Osteocyte (in vitro differentiated cells): ENCODE measurements around the gene PROSER3. TPM values are rescaled to one million over a fixed set of nuclear protein-coding genes. Genes with fewer than 3 reads are reported as not detected.

Experiments used
- DNase-seq: peaks from one replicate; pipeline ENCODE4 v3.0.0; 2021; ENCODE audit warnings: mixed read lengths; ENCODE audit not compliant: unreplicated experiment; ENCODE audit errors: extremely low spot score
- H3K27ac Mint-ChIP-seq: one replicate; pipeline ENCODE4 v1.8.0; 2021; ENCODE audit warnings: mild to moderate bottlenecking, mixed read lengths; ENCODE audit not compliant: unreplicated experiment
- H3K27me3 Mint-ChIP-seq: one replicate; pipeline ENCODE4 v1.8.0; 2021; ENCODE audit warnings: mixed read lengths; ENCODE audit not compliant: unreplicated experiment
- H3K36me3 Mint-ChIP-seq: one replicate; pipeline ENCODE4 v1.8.0; 2021; ENCODE audit warnings: mixed read lengths; ENCODE audit not compliant: unreplicated experiment
- H3K4me1 Mint-ChIP-seq: one replicate; pipeline ENCODE4 v1.8.0; 2021; ENCODE audit warnings: mixed read lengths; ENCODE audit not compliant: unreplicated experiment
- H3K4me3 Mint-ChIP-seq: one replicate; pipeline ENCODE4 v1.8.0; 2021; ENCODE audit warnings: mild to moderate bottlenecking, moderate library complexity, mixed read lengths; ENCODE audit not compliant: unreplicated experiment
- H3K9me3 Mint-ChIP-seq: one replicate; pipeline ENCODE4 v1.8.0; 2021; ENCODE audit warnings: mixed read lengths; ENCODE audit not compliant: unreplicated experiment
- total RNA-seq: library from RNA; stranded (reverse); gene quantifications from 2 replicates; pipeline ENCODE4 v1.2.1, GENCODE V29; 2021
- TF ChIP-seq, protein P1 (sequence below): fragments of 200-600 bp; sonication (generic); IDR thresholded peaks from 2 replicates; pipeline ENCODE4 v1.5.0; 2021; ENCODE audit warnings: antibody characterized with exemption, mild to moderate bottlenecking, moderate library complexity

Gene PROSER3
- total RNA-seq, 1 donor from 2014 or later, result 20.9 TPM

DNA sequence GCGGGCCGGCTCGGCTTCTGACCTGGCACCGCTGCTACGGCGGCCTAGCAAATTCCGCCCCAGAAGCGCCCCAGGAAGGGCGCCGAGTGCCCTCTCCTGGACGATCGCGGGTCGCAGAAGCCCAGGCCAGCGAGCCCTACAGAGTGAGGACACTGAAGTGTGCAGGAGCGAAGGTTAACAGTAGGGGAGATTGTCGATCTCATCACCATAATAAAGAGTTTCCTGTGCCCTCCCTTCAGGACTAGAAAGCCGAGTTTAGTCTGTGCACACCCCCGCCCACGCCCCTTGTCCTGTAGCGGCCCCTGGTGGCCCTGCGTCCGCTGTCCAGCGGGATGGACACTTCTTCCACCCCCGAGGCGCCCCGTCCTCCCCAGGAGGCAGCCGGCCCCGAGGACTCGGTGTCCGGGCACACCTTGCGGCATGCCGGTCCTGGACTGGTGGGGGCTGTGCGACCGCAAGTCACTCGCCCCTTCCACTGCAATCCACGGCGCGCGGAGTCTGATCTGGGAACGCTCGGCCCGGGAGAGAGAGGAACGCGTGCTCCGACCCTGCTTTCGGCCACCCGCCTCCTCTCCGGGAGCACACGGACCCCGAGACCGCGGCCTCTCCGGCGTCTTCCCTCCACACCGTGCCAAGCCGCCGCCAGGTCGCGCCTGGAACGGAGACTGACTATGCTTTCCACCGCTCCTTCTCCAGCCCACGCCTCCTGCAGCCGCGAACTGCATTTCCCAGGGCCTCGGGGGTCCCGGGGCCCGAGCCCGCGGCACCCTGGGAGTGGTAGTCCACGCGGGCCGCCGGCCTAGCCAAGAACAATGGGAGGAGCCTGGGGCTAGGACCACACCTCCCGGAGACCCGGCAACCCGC, 40.9 kb upstream of the PROSER3 start:
- Mint-ChIP-seq H3K36me3 (peaks cover 8% of the 10 kb centered on the region), H3K27ac (peak overlapping the region; percentile 98), H3K27me3 (no peaks in the 10 kb centered on the region), H3K4me1 (peaks cover 26% of the 10 kb centered on the region), H3K4me3 (peak overlapping the region; percentile 91), H3K9me3 (no peaks in the 10 kb centered on the region)
- DNase-seq, result peak; percentile 96
- TF ChIP-seq, protein P1, sequence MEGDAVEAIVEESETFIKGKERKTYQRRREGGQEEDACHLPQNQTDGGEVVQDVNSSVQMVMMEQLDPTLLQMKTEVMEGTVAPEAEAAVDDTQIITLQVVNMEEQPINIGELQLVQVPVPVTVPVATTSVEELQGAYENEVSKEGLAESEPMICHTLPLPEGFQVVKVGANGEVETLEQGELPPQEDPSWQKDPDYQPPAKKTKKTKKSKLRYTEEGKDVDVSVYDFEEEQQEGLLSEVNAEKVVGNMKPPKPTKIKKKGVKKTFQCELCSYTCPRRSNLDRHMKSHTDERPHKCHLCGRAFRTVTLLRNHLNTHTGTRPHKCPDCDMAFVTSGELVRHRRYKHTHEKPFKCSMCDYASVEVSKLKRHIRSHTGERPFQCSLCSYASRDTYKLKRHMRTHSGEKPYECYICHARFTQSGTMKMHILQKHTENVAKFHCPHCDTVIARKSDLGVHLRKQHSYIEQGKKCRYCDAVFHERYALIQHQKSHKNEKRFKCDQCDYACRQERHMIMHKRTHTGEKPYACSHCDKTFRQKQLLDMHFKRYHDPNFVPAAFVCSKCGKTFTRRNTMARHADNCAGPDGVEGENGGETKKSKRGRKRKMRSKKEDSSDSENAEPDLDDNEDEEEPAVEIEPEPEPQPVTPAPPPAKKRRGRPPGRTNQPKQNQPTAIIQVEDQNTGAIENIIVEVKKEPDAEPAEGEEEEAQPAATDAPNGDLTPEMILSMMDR, result peak; percentile 94

DNA sequence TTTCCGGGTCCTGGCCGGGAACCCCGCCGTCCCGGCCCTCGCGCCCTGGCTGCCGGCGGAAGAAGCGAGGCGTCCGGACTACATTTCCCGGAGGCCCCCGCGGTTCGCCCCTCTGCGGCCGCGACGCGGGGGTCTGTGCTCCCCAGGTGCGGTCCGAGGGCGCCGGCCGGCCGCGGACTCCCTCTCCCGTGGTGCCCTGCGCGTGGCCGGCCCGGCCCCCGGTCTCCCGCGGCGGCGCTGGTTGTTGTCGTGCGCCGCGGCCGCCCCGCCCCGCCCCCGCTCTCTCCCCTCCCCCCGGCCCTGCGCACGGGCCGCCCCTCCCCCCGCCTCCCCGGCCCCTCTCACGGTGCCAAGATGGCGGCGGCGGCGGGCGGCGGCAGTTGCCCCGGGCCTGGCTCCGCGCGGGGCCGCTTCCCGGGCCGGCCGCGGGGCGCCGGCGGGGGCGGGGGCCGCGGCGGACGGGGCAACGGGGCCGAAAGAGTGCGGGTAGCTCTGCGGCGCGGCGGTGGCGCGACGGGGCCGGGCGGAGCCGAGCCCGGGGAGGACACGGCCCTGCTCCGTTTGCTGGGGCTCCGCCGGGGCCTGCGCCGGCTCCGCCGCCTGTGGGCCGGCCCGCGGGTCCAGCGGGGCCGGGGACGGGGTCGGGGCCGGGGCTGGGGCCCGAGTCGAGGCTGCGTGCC, 40.2 kb upstream of the PROSER3 start, which contains the start of gene KMT2B:
TSS of gene KMT2B (plus strand) at position 339 of the 680 bp plus-strand sequence. CDS start at position 355, 16 bp downstream.
- TF ChIP-seq, protein P1, result no peak
- peak within 1 kb of the TSS; percentile 91 for H3K4me3 Mint-ChIP-seq
- H3K36me3 Mint-ChIP-seq, result peaks cover 15% of the 10 kb centered on the region
- peak; percentile 99 for DNase-seq
- peaks cover 26% of the 10 kb centered on the region for H3K4me1 Mint-ChIP-seq
- H3K9me3 Mint-ChIP-seq, result no peaks in the 10 kb centered on the region
- no peaks in the 10 kb centered on the region for H3K27me3 Mint-ChIP-seq
- peak within 1 kb of the TSS; percentile 98 for H3K27ac Mint-ChIP-seq

DNA sequence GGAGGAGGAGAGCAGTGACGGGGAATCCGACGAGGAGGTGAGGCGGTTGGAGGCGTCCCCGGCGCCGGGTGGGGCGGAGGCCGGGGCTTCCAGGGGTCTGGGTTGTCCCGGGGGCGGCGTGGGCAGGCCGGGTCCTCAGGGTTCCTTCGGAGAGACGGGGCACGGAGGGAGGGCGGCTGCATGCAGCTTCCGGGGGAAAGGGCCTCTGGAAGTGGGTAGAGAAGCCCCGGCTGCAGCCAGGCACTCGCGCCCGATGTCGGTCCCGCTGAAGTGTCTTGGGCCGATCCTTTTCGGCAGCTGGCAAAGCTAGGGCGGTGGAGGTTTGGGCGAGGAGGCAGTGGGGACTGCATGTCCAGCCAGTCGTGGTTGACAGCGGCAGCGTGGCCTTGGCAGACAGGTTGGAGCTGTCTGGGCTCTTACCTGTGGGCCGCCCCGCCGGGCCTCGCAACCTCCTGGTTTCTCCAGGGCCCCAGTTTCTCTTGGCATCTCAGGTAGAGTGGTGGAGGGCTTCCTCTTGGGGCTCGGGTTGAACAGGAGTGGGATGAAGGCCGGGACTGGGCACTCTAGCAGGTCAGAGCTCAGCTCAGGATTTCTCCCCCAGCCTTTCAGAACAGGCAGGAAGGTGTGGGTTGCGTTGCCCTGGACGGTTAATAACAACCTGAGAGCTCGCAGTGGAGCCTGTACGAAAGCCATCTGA, 39.5 kb upstream of the PROSER3 start:
- no peaks in the 10 kb centered on the region for H3K27me3 Mint-ChIP-seq
- H3K36me3 Mint-ChIP-seq, result peaks cover 15% of the 10 kb centered on the region
- H3K9me3 Mint-ChIP-seq, result no peaks in the 10 kb centered on the region
- DNase-seq, result no peak
- H3K4me3 Mint-ChIP-seq, result peak overlapping the region; percentile 84
- TF ChIP-seq, protein P1, result no peak
- peaks cover 26% of the 10 kb centered on the region for H3K4me1 Mint-ChIP-seq
- peak overlapping the region; percentile 69 for H3K27ac Mint-ChIP-seq

GRCh38 chr19:35719402-35720162, 38.4 kb upstream of the PROSER3 start:
- Mint-ChIP-seq H3K4me3 (peak overlapping the region; percentile 84), H3K9me3 (no peaks in the 10 kb centered on the region), H3K27me3 (no peaks in the 10 kb centered on the region), H3K4me1 (peaks cover 26% of the 10 kb centered on the region), H3K27ac (peak overlapping the region; percentile 69), H3K36me3 (peaks cover 23% of the 10 kb centered on the region)
- DNase-seq, result no peak
- TF ChIP-seq, protein P1, result no peak
